GF-D8 (cell line): ENCODE measurements around the gene NOS1AP.
"Not testable (repeated sequence)": the region's sequence is repeated elsewhere in the genome, so short reads cannot be mapped to it uniquely, and the experiment has no call there.

Experiments
- DNase-seq: peaks from one replicate; lab custom pipeline; 2025; lab: John Stamatoyannopoulos, UW

Gene NOS1AP

DNA sequence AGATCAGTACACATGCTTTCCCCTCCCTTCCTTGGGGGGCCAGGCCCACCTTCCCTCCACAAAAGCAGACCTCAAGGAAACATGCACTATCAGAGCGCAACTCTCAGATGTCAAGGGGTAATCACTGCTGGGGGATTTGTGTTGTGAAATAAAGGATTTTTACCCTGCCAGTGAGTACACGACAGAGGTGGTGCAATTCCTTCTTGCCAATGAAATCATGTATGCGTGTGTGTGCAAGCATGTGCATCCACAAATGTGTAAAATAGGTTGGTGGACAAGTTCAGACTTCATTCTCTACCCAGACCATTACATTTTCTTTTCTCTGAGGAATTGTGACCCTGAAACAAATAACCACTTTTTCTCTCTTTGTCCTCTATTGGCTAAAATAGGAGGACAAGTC is 9.8 kb upstream of the NOS1AP start:
- DNase-seq, result no peak

DNA sequence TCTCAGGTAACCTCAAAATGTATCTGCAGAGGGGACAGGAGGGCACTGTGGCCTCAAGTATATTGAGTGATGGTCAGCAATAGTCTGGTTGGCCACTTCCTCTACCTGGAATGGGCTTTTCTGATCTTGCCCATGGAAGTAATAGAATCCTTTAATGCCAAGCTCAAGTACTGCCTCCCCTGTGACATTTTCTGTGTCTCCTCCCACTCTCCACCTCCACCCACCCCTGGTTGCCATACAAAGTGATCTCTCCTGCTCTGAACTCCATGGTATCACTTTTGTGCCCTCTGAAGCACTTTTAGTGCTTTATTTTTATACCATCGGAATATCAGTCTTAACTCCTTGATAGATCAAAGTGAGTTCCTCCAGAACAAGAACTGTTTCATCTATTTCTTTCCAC is 9.2 kb upstream of the NOS1AP start:
- no peak for DNase-seq

DNA sequence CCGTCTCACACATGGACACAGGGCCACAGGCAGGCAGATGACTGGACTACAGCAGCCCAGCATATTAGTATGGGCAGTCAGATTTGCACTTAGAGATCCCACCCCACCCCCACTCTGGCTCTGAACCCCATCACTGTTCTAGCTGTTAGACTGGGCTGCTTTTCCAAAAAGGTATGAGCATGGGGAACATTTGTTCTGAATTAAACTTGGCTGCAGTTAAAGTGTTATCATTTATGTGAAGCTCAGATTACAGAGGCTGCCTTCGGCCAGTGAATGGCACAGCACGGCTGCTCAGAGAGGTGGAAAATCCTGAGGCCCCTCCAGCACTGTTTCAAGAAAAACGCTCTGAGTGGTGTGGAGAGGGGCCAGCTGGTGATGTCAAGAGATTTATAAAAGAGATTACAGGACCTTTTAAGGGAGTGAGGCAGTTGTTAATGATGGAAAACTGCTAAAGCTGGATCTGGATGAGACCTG is 6.9 kb upstream of the NOS1AP start:
- DNase-seq, result no peak

DNA sequence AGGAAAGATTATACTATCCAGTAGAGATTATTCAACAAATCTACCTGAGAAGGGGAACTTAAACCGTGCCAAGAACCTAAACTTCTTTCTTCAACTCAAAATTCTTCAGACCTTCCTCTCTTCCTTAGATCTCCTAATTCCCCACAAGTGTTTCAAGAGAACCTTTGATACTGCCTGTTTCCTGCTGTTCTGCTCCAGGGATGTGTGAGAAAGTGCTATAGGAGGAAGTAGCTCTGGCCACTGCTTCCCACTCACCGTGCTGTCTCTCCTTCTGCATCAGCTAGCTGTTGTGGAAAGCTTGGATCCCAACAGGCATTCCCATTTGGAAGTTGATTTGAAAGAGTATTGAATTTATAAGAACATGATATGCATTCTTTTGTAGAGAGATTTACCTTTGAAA is 4.5 kb upstream of the NOS1AP start:
- no peak for DNase-seq

DNA sequence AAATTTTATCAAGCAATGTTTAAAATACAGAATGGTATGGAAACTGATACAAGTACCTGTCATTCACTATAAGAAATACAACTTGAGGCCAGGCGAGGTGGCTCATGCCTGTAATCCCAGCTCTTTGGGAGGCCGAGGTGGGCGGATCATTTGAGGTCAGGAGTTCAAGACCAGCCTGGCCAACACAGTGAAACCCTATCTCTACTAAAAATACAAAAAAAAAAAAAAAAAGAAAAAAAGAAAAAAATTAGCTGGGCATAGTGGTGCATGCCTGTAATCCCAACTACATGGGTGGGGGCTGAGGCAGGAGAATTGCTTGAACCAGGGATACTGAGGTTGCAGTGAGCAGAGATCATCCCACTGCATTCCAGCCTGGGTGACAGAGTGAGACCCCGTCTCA is 2.7 kb upstream of the NOS1AP start:
- DNase-seq, result not testable (repeated sequence)

DNA sequence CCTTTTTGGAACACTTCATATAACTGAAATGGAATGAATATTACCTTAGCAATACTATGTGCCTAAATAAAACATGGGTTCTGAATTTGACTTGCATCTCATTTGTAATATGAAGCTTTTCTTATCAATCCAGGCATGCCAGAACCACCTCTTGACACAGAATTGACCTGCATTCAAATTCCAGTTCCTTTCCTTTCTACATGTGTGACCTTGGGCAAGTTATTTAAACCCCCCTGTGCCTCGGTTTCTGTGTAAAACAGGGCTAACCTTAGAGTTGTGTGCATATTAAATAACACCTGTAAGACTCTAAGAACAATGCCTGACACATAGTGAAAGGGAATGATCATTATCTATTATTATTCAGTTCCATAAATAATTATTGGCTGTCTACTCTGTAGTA is 2.0 kb upstream of the NOS1AP start:
- DNase-seq, result no peak

DNA sequence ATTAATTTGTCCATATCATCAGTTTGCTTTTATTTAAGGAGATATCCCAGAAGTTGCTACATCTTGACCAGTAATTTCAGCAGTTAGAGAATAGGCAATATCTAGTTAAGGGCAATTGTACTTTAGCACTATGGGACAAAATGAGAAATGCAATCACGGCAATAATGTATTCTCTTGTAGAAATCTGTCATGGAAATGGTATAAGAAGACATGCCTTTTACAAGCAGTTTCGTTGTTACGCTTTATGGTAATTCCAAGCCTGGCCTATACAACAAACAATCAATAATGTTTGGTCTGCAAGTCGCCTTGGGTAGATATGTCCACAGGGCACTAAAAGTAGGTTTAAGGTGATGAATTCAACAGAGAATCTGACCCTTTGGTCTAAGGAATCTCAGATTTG is 1.2 kb upstream of the NOS1AP start:
- no peak for DNase-seq

DNA sequence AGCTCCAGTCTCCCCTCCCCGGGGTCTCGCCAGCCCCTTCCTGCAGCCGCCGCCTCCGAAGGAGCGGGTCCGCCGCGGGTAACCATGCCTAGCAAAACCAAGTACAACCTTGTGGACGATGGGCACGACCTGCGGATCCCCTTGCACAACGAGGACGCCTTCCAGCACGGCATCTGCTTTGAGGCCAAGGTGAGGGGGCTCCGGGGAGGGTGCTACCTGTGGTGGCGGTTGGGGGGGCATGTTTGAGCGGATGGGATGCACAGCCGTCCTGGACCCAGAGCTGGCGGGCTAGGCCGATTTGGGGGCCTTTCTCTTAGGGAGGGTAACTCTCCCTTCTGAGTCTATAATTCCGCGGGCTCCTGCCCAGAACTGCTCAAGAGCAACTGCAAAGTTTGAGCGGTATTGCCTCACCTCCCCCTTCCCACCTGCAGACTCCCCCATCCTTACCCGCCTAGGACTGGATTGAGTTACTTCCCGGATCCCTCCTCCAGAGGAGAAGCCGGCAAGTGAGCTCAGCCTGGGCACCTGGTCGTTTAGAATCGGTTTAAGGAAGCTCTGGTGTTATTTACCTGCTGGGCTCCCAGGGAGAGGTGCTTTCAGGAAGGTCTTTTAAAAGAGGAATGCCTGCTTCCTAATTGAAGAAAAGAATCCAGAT is 730 bp downstream of the NOS1AP start:
- DNase-seq, result no peak

DNA sequence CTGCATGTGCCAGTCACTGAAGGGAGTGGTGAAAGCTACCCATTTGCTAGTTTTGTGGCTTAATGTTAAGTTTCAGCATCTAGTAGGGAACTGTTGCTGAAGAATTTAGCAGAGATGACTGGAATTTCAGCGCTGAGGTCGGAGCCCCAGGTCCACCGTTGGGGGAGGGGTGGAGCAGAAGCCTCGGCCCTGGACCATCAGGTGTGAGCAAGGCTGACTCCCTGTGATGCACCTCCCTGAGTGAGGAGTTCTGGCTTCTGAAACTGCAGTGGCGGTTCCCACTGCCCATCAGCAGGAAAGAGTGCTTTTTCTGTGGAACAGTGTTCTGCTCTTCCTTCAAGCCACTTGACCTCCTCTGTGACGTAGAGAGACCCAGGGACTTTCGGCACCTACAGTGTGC is 1.3 kb downstream of the NOS1AP start:
- DNase-seq, result no peak

DNA sequence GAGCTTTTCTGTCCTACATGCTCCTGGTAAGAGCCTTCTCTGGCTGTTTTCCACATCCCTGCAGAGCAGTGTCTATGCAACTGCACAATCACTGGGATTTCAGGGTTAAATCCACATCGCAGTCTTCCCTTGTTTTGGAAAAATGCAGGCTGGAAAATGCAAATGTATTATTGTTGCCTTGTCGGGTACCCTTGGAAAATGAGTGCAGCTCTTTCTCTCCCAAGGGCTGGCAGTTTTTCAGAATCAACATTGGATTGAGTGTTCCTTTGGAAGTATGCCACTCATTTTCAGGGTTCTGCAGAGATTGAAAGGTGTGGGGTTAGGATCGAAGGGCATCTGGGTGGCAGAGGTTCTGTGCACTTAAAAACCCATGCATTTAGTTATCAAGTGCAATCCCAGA is 3.2 kb downstream of the NOS1AP start:
- DNase-seq, result no peak

DNA sequence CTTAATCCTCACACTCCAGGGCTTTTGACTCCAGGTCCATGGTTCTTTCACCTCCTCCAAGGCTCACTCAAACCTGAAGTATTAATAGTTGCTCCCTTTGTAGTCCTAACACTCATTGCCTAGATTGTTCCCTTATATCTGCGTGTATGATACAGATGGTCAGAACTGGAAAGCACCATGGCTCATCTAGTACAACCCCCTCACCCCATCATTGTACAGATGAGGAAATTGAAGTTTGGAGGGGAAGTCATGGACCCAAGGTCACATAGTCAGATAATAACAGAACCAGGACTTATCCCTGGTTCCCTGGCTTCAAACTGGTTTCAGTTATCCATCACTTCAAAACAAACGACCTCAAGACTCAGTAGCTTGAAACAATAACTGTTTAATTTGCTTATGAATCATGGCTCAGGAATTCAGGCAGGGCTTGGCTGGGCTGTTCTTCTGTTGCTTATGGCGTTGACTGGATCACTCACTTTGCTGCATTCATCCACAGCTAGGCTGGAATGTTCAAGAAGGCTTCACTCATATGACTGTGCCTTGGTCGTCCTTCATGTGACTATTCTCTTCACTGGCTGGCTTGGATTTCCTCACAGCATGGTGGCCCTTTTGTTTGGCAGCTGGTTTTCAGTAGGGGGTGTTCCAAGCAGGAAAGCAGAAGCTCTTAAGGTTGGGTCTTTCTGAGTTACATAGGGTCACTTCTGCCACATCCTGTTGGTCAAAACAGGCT is 5.0 kb downstream of the NOS1AP start:
- no peak for DNase-seq

DNA sequence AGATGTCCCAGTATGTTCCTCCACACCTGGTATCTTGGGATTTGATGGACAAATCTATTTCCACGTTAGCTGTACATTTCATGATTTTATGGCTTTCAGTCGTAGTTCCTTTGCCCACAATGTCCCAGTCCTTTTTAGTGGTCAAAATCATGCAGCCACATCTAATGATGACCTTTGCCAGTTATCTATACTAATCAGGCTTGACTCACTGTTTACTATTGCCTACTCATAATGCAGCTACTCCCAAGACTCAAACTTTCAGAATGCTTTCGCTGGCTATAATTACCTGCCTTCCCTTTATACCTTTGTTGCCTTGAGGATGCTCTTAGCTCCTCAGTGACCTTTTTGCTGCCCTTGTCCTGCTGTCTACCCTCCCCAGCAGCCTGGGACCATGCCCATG is 6.4 kb downstream of the NOS1AP start:
- DNase-seq, result no peak

DNA sequence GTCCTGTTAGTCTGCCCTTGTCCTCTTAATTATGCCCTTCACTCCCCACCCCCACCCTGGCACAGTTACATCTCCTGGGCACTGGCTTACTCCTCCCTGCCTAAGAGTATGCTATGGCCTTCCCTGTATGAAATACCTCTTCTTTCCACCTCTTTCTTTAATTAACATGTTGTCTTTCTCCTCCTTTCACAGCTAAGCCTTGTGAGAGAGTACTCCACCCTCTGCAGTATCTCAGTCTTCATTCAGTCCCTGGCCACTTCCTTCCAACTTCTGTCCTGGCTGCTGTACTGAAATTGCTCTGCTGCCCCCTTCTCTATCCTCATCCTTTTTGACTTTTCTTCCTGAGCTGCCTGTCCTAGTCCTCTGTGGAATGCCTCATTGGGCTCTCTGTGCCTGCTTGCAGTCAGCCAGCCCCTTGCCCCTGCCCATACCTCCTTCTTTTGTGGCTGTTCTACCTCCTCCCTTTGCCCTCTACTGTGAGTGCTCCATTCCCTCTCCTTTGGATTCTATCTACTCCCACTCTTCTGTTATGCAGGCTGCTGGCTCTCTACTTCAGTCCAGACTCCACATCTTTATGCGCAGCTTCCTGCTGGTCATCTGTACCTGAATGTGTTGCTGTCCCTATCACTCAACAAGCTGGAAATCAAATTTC is 8.3 kb downstream of the NOS1AP start:
- no peak for DNase-seq

DNA sequence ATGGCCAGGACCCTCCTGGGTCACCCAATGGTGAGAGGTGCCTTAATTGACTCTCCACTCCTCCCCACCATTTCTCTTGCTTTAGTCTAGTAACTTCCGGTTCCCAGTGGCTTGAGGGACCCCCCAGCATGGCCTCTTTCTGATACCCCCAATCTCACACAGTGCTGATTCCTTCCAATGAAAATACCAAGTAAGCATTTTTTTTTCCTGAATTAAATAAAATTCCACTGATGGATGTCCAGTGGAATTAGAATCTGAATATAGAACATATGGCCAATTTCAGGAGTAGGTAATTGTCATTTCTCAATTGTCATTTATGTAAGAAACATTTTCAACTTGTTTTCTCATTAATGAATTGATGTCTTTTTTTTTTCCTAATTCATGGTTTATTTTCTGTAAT is 9.5 kb downstream of the NOS1AP start:
- no peak for DNase-seq

DNA sequence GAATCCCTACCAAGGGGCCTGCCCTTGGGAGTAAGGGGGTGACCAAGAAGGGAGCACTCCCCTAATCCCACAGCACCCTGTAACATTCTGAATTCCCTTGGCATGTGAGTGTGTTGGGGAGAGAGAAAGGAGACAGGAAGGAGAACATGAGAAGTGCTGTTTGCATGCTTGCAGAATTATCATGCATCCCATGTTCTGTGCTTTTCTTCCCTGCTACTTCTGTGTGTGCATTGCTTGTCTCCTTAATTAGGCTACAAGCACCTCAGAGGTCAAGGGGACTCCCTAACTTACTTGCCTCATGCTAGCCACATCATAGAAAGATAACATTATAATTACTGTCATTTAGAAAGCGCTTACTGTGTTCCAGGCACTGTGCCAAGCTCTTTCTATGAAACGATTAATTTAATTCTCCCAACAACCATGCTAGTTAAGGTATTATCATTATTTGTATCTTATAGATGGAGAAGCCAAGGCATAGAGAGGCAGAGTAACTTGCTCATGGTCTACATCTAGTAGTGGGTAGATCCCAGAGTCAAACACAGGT is 11.1 kb downstream of the NOS1AP start:
- DNase-seq, result no peak

DNA sequence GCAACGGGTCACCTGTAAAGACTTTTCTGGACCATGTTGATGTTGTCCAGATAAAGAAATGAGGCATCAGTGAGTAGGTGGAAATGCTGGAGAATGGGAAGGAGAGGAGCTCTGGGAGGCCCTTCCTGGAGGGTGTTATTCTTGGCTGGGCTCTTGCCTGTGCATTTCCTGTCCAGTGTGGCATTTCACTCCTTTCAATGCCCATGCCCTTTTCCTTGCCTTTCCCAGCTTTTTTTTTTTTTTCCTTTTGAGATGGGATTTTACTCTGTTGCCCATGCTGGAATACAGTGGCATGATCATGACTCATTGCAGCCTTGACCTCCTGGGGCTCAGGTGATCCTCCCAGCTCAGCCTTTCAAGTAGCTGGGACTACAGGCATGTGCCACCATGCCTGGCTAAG is 11.8 kb downstream of the NOS1AP start:
- no peak for DNase-seq

DNA sequence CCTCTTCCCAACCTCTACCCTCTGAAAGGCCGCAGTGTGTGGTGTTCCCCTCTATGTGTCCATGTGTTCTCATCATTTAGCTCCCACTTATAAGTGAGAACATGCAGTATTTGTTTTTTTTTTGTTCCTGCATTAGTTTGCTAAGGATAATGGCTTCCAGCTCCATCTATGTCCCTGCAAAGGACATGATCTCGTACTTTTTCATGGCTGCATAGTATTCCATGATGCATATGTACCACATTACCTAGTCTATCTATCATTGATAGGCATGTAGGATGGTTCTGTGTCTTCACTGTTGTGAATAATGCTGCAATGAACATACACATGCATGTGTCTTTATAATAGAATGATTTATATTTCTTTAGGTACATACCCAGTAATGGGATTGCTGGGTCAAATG is 12.6 kb downstream of the NOS1AP start:
- DNase-seq, result not testable (repeated sequence)

DNA sequence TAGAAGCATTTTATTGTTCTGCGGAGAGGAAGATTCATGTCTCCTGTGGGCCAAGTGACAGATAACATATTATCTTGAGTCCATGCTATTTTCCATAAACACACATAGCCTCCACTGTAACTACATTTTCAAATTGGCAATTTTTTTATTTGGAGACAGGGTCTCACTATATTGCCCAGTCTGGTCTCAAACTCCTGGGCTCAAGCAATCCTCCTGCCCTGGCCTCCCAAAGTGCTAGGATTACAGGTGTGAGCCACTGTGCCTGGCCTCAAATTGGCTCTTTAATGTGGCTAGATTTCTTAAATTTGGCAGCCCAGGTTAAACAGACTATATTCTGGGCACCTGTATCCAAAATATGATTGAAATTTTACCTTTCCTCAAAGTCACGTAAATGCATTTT is 13.8 kb downstream of the NOS1AP start:
- no peak for DNase-seq

DNA sequence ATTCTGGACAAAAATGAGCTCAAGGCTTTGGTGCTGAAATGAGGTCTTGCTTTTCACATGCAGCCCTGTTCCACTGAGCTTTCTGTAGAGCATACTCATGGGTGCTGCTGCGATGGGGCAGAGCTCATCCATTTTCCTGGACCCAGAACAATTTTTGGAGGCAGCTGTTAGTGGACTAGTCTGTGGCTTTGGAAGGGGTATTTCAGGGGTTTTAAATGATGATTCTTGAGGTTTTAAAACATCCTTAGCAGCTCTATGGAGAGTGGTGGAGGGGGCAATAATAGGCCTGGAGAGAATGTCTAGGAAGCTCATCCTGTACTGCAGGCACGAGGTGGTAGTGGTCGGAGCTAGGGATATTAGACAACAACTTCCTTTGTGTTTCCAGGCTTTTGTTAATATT is 16.5 kb downstream of the NOS1AP start:
- DNase-seq, result no peak

DNA sequence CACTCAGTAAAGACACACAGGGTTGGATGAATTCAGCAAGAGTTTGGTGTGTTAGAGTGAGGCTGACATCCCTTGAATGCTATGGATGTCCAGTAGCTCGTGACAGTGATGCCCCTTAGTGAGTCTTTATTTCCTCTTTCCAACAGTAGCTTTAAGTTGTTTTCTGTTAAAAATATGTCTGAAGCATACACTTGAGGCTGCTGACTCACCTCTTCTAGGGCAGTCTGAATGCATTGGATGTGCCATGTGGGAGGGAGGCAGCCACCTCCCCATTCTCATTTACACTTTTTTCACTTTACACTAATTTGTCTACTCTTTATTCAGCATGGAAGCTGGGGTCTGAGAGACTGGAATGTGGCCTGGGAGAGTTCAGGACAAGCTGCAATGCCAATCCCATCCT is 17.6 kb downstream of the NOS1AP start:
- no peak for DNase-seq

DNA sequence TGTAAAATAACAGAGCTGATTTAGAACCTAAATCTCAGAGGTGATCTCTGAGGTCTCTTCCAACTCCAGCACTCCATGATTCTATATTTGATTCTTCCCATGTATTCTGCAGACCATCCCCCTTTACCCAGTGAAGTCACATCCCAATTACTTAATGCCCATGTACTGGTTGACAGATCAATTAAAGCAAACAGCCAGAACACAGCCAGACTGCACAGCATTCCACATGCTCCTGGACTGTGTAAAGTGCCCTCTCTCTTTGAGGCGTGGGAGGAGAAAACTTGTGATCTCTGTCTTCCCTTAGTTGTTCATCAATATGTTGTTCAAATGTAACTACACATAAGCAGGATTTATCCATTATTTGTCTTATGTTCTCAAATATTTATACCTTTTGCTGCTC is 18.1 kb downstream of the NOS1AP start:
- no peak for DNase-seq

DNA sequence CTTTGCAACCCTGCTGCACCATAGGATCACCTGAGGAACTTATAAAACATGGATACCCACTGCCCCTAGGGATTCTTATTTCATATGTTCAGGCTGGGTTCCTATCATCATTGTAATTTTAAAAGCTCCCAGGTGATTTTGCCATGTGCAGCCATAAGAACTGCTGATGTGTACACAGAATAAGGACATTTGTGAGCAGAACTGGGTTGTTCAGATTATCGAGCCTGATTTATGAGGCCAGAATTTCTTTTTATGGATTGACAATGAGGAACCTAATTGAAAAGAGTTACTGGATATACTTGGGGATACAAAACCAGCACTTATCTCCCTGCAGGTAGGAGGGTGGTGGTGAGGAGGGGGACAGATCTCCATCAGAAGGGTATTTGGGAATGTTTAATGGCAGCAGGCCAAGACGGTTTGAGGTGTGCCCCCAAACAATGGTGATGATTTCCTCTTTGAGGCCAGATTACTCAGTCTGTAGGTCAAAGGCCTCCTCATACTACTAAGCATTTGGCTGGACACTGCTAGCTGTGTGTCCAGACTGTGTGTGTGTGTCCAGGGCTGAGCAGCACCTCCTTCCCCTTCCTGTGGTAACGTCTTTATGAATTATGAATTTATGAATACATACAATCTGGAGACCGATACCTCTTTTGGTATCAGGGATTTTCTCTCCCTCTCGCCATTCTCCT is 18.9 kb downstream of the NOS1AP start:
- DNase-seq, result no peak

DNA sequence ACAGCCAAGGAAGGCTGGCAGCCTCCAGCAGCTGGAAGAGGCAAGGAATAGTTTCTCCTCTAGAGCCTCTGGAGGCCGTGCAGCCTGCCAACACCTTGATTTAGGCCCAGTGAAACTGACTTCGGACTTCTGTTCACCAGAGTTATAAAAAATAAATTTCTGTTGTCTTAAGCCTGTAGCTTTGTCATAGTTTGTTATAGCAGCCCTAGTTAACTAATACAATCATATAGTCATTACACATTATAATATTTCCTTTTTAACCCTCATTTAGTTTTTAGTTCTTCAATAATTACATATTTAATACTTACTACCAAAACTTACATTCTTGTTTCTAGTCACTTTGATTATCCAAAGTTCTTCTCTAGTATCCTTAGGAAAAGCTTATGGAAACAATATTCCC is 20.3 kb downstream of the NOS1AP start:
- no peak for DNase-seq
